A549 (cell line): ENCODE measurements around the gene SEMA5A. TPM values are rescaled to one million over a fixed set of nuclear protein-coding genes. Genes with fewer than 3 reads are reported as not detected.

Experiments
- ATAC-seq, 2 experiments: fragments of 200-7000 bp in 1 of 2; fragments of >200 bp in 1 of 2; cut with Nextera tagmentation in 1 of 2; cut with Tn5 transposase in 1 of 2; 3 replicates each; pipeline versions ENCODE4 v1.8.0 to v1.9.1; 2018 to 2020; ENCODE audit warnings: mild to moderate bottlenecking in 1 of 2, moderate library complexity in 1 of 2
- CTCF ChIA-PET: fragments of 300-600 bp; sonication (Branson Sonifier 250); formaldehyde crosslinking; extraction: SDS; loops from one replicate; lab custom pipeline; 2021; ENCODE audit warnings: antibody characterized with exemption, inconsistent platforms; lab: Yijun Ruan, JAX
- POLR2A ChIA-PET: fragments of 350-600 bp; formaldehyde crosslinking; extraction: SDS; loops from one replicate; lab custom pipeline; 2021; ENCODE audit warnings: antibody characterized with exemption, inconsistent platforms; lab: Yijun Ruan, JAX
- DNase-seq, 2 experiments: peaks; one replicate each; pipeline versions ENCODE4 v3.0.0 to v3.0.0-alpha.2; 2011 to 2016; ENCODE audit warnings: low read depth in 1 of 2, low spot score in 1 of 2
- FAIRE-seq: peaks from 2 replicates; lab custom pipeline; 2011; peaks lifted over from hg19 to GRCh38; lab: Jason Lieb, UNC
- H3K27ac ChIP-seq, 2 experiments: fragments of >200 bp; sonication (Bioruptor Twin); formaldehyde crosslinking; 3 replicates each; pipeline ENCODE4 v1.5.1; 2016 to 2017
- H3K4me1 ChIP-seq: fragments of >200 bp; sonication (Bioruptor Twin); formaldehyde crosslinking; 3 replicates; pipeline ENCODE4 v1.6.1; 2016
- H3K4me2 ChIP-seq: fragments of >200 bp; sonication (Bioruptor Twin); formaldehyde crosslinking; 3 replicates; pipeline ENCODE4 v1.6.1; 2016
- H3K4me3 ChIP-seq: fragments of >200 bp; sonication (Bioruptor Twin); formaldehyde crosslinking; 3 replicates; pipeline ENCODE4 v1.5.1; 2016
- H3K9me3 ChIP-seq: fragments of >200 bp; sonication (Bioruptor Twin); formaldehyde crosslinking; 3 replicates; pipeline ENCODE4 v1.6.1; 2016
- CHD2 ChIP-seq: fragments of 150-350 bp; IDR thresholded peaks from 2 replicates; pipeline ENCODE4 v1.6.1; 2014; ENCODE audit warnings: low read length; ENCODE audit not compliant: partially characterized antibody
- EHF ChIP-seq: fragments of 250-450 bp; sonication (Bioruptor Pico); IDR thresholded peaks from 2 replicates; pipeline ENCODE4 v1.5.0; 2020; ENCODE audit warnings: mild to moderate bottlenecking
- ELK1 ChIP-seq: fragments of 150-350 bp; IDR thresholded peaks from 2 replicates; pipeline ENCODE4 v1.6.1; 2014; ENCODE audit warnings: low read depth, mild to moderate bottlenecking, low read length
- FOSL2 ChIP-seq, 2 experiments: fragments of 450-650 bp in 1 of 2; fragments of >200 bp in 1 of 2; sonication (Bioruptor Twin) in 1 of 2; formaldehyde crosslinking; IDR thresholded peaks; 2 replicates each; pipeline versions ENCODE4 v1.5.0 to v1.6.1; 2016 to 2020; ENCODE audit warnings: mild to moderate bottlenecking in 1 of 2, moderate library complexity in 1 of 2
- HEYL ChIP-seq: fragments of 250-450 bp; sonication (Bioruptor Pico); IDR thresholded peaks from 2 replicates; pipeline ENCODE4 v1.8.0; 2021; ENCODE audit warnings: mild to moderate bottlenecking, moderate library complexity
- JUN ChIP-seq, 2 experiments: fragments of >200 bp; sonication (Bioruptor Twin); formaldehyde crosslinking; IDR thresholded peaks; 2 replicates in 1 of 2; 3 replicates in 1 of 2; pipeline ENCODE4 v1.6.1; 2016 to 2017
- KDM1A ChIP-seq: fragments of 200-600 bp; sonication (generic); IDR thresholded peaks from 2 replicates; pipeline ENCODE4 v1.6.1; 2016; ENCODE audit warnings: low read depth, mild to moderate bottlenecking
- MAX ChIP-seq: IDR thresholded peaks from 2 replicates; pipeline ENCODE4 v1.6.1; 2012
- NFE2L2 ChIP-seq: fragments of 150-350 bp; conservative IDR thresholded peaks from 2 replicates; pipeline ENCODE4 v1.6.1; 2014; ENCODE audit warnings: low read length
- PBX3 ChIP-seq: IDR thresholded peaks from 2 replicates; pipeline ENCODE4 v1.6.1; 2012
- POLR2AphosphoS2 ChIP-seq: conservative IDR thresholded peaks from 2 replicates; pipeline ENCODE4 v1.6.1; 2012; ENCODE audit warnings: low read length, improper control_type of control experiment, inconsistent platforms
- RAD21 ChIP-seq, 2 experiments: fragments of >200 bp in 1 of 2; sonication (Bioruptor Twin) in 1 of 2; formaldehyde crosslinking in 1 of 2; IDR thresholded peaks in 1 of 2; conservative IDR thresholded peaks in 1 of 2; 2 replicates in 1 of 2; 3 replicates in 1 of 2; pipeline ENCODE4 v1.6.1; 2012 to 2018; ENCODE audit warnings: inconsistent platforms in 1 of 2
- RCOR1 ChIP-seq: fragments of 150-350 bp; IDR thresholded peaks from 2 replicates; pipeline ENCODE4 v1.6.1; 2014; ENCODE audit warnings: antibody characterized with exemption, low read length, low read depth
- RNF2 ChIP-seq: fragments of 200-600 bp; sonication (generic); IDR thresholded peaks from 2 replicates; pipeline ENCODE4 v1.6.1; 2016; ENCODE audit warnings: low read depth, mild to moderate bottlenecking, antibody characterized with exemption, moderate library complexity, borderline replicate concordance
- USF2 ChIP-seq: fragments of 450-650 bp; IDR thresholded peaks from 2 replicates; pipeline ENCODE4 v1.6.1; 2014; ENCODE audit warnings: antibody characterized with exemption
- ZSCAN20 ChIP-seq: fragments of 250-450 bp; sonication (Bioruptor Pico); IDR thresholded peaks from 2 replicates; pipeline ENCODE4 v1.8.0; 2022; ENCODE audit warnings: mild to moderate bottlenecking, moderate library complexity
- WGBS: methylation state at CpG from one replicate; pipeline ENCODE4 v1.1.6; 2017; ENCODE audit errors: missing lambda C conversion rate; 5-methylcytosine and 5-hydroxymethylcytosine counted together
- polyA plus RNA-seq, 4 experiments: library from polyadenylated mRNA; depleted of rRNA in 3 of 4; stranded (reverse); fragments of >200 nt; fragmentation: RNase III in 1 of 4; extraction: RNeasy Plus Mini Kit Qiagen cat#74134 plus additional on column Dnase treatment in 1 of 4; gene quantifications; 2 replicates in 3 of 4; 3 replicates in 1 of 4; pipeline ENCODE4 v1.2.3, GENCODE V29; 2011 to 2017

The SEMA5A gene
- polyA plus RNA-seq, 2 of the 4 experiments (the other 2 are of a cell fraction) = not detected

- TF ChIP-seq KDM1A (no peak), POLR2AphosphoS2 (no peak), ELK1 (no peak), EHF (CRISPR knock-in tag) (no peak), NFE2L2 (no peak), RCOR1 (no peak), CHD2 (no peak), MAX (no peak), JUN (IDR thresholded peaks at IDR 0.05) (no peak), ZSCAN20 (CRISPR knock-in tag) (no peak), USF2 (no peak), RNF2 (no peak), PBX3 (no peak)
- TF ChIP-seq, all 56 proteins: peak for 0
- Histone ChIP-seq H3K4me1 (no peaks in the 10 kb centered on the region), H3K4me3 (no peak overlapping the region), H3K4me2 (no peak overlapping the region), H3K9me3 (no peaks in the 10 kb centered on the region), H3K27ac (no peak overlapping the region)
- FAIRE-seq (no peak), ATAC-seq (no peak), DNase-seq (no peak)
- POLR2A ChIA-PET = no interaction called here
- CTCF ChIA-PET = no interaction called here
- 37% methylated on average over 2 of the region's 2 CpGs for WGBS
Measured at GRCh38 chr5:9157811-9158210, 388.1 kb downstream of the SEMA5A start.

- WGBS = 3% methylated on average over 4 of the region's 5 CpGs
- Histone ChIP-seq H3K4me2 (no peak overlapping the region), H3K4me1 (no peaks in the 10 kb centered on the region), H3K9me3 (no peaks in the 10 kb centered on the region), H3K4me3 (no peak overlapping the region), H3K27ac (no peak overlapping the region)
- FAIRE-seq (no peak), DNase-seq (no peak), ATAC-seq (no peak)
- ChIA-PET POLR2A (no interaction called here), CTCF (no interaction called here)
- TF ChIP-seq FOSL2 (IDR thresholded peaks at IDR 0.05) (no peak), FOSL2 (CRISPR knock-in tag; IDR thresholded peaks at IDR 0.05) (no peak), HEYL (CRISPR knock-in tag) (no peak), KDM1A (no peak)
Measured at GRCh38 chr5:9157020-9157419, 388.9 kb downstream of the SEMA5A start.

- WGBS = 18% methylated on average over 2 of the region's 2 CpGs
- H3K4me3 ChIP-seq = no peak overlapping the region
- TF ChIP-seq RAD21 (conservative IDR thresholded peaks at IDR 0.05 in 1 of 2, IDR thresholded peaks at IDR 0.05 in 1 of 2) (peak in 1 of 2 experiments; percentile 21; a peak in 1 of 5 replicates), ELK1 (no peak)
- H3K4me1 ChIP-seq = no peaks in the 10 kb centered on the region
- ChIA-PET CTCF (interaction anchor here (0.6 kb wide), 1 partner anchor 1110 kb away, joined by 3 read pairs; no protein-coding TSS in a partner anchor), POLR2A (no interaction called here)
- no peak overlapping the region for H3K27ac ChIP-seq
- no peaks in the 10 kb centered on the region for H3K9me3 ChIP-seq
- DNase-seq = peak in 1 of 2 experiments; percentile 5
- peak; percentile 35 to 56; a peak in 1 of 6 replicates for ATAC-seq
- no peak overlapping the region for H3K4me2 ChIP-seq
- no peak for FAIRE-seq
Measured at GRCh38 chr5:9156282-9156681, 389.6 kb downstream of the SEMA5A start.
